Tibial nerve (tissue), 4 donors: ENCODE results near the gene GGA2.

Experiments
- EP300 ChIP-seq, 2 donors: sonication (generic); formaldehyde crosslinking; IDR thresholded peaks; one replicate each; pipeline ENCODE4 v1.6.1; 2017; ENCODE audit warnings: antibody characterized with exemption in 2 of 2, mild to moderate bottlenecking in 1 of 2
- TF ChIP-seq, protein P1 (sequence below), 5 experiments: fragments of 200-600 bp in 3 of 5; fragments of 450-650 bp in 2 of 5; sonication (generic) in 3 of 5; IDR thresholded peaks; one replicate each; pipeline ENCODE4 v1.5.1; 2016 to 2019; ENCODE audit warnings: antibody characterized with exemption in 5 of 5, mild to moderate bottlenecking in 3 of 5, moderate library complexity in 2 of 5

GRCh38 chr16:23521965-23522364, 11.7 kb upstream of the GGA2 start:
- TF ChIP-seq, protein P1, sequence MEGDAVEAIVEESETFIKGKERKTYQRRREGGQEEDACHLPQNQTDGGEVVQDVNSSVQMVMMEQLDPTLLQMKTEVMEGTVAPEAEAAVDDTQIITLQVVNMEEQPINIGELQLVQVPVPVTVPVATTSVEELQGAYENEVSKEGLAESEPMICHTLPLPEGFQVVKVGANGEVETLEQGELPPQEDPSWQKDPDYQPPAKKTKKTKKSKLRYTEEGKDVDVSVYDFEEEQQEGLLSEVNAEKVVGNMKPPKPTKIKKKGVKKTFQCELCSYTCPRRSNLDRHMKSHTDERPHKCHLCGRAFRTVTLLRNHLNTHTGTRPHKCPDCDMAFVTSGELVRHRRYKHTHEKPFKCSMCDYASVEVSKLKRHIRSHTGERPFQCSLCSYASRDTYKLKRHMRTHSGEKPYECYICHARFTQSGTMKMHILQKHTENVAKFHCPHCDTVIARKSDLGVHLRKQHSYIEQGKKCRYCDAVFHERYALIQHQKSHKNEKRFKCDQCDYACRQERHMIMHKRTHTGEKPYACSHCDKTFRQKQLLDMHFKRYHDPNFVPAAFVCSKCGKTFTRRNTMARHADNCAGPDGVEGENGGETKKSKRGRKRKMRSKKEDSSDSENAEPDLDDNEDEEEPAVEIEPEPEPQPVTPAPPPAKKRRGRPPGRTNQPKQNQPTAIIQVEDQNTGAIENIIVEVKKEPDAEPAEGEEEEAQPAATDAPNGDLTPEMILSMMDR (IDR thresholded peaks at IDR 0.05) = no peak
- no peak for TF ChIP-seq EP300 (IDR thresholded peaks at IDR 0.05)
